ENCODE measurements around the gene VPS45.

VPS45 gene

DNA sequence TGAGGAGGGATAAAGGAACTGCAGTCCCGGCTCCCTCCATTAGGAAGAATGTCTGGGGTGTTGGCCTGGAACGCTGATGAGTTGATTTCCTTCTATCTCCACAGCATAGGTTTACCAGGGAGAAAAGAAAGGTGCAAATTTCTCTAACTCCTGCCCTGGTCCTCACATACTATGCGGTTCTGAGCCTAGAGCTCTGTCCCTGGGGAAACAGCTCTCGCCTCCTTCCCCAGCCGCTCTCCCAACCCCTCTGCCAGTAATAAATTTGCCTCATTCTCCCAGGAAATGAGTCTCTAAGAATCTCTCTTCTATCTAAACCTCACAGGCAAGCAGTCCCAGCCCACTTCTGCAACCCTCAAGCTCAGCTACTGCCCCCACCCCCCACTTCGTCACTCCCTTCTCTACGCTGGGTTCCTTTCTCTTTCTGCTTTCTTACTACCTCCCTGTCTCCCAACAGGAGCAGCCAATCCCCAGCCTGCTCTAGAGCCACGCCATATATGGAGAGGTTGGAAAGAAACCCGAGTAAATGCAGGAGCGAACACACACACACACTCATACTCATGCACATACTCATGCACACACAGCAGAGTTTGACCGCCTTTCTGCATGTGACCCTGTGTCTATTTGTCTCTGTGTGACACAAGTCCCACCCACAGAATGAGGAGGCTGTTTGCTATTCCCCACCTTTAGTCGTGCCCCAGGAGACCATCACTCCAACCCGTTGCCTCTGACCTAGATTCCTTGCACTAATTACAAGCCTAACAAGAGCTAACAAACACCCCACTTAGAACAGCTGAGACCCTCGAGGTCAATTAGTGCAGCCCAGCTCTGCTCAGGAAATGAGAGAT lies 95.5 kb downstream of the VPS45 start:
- TF ChIP-seq PAX5 (IDR thresholded peaks at IDR 0.05; ENCODE audit: insufficient read depth, low read length, severe bottlenecking) (no peak), POU2F2 (IDR thresholded peaks at IDR 0.05; ENCODE audit: low read depth, low read length) (no peak), POLR2AphosphoS5 (IDR thresholded peaks at IDR 0.05; ENCODE audit: low read depth, low read length) (peak; percentile 84; the same call in 1 of the 2 replicates), SPI1 (IDR thresholded peaks at IDR 0.05; ENCODE audit: low read depth, low read length) (peak; percentile 39; the same call in 1 of the 2 replicates), POLR2A (IDR thresholded peaks at IDR 0.05; ENCODE audit: low read depth, low read length) (peak; percentile 88), TAF1 (IDR thresholded peaks at IDR 0.05; ENCODE audit: low read depth, low read length) (peak; percentile 62; the same call in 1 of the 2 replicates)
- FAIRE-seq (peak; percentile 95), DNase-seq (ENCODE audit: insufficient read length, low spot score) (no peak)

DNA sequence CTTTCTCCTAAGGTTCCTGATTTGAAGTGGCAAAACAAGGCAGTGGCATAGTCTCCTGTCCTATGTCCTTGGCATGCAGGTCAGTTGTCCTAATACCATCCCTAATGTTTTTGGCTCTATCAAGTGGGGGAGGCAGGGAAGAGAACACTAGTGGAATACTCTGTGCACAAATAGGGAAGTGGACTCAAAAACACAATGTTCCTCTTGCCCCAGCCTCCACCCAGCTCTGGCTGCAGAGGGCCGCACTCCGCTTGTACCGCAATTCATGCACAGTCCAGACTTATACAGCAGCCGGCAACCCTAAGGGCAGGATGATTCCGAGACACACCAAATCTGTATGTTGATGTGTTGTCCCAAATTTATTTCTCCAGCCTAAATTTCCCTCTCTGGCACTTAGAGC lies 96.6 kb downstream of the VPS45 start:
- DNase-seq (ENCODE audit: insufficient read length, low spot score) (no peak), FAIRE-seq (no peak)
- TF ChIP-seq POLR2AphosphoS5 (IDR thresholded peaks at IDR 0.05; ENCODE audit: low read depth, low read length): no peak
- TF ChIP-seq SPI1 (IDR thresholded peaks at IDR 0.05; ENCODE audit: low read depth, low read length): peak; percentile 80
- no peak for TF ChIP-seq TAF1 (IDR thresholded peaks at IDR 0.05; ENCODE audit: low read depth, low read length)
- no peak for TF ChIP-seq POLR2A (IDR thresholded peaks at IDR 0.05; ENCODE audit: low read depth, low read length)
- no peak for TF ChIP-seq POU2F2 (IDR thresholded peaks at IDR 0.05; ENCODE audit: low read depth, low read length)

DNA sequence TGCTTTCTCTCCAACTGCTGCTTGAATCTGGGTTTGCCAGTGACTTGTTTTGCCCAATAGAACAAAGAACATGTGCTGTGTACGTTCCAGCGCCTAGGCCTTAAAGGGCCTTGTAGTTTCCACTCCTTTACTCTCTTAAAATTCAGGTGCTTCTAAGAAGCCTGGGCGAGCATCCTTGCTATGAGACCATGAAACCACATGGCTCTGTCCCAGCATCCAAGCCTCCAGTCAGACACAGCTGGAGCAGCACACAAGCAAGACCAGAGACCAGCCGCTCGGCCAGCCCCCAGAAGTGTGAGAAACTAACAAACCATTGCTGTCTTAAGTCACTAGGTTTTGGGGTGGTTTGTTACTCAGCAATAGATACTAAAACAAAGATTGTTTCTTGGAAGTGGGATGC lies 97.2 kb downstream of the VPS45 start:
- no peak for TF ChIP-seq SPI1 (IDR thresholded peaks at IDR 0.05; ENCODE audit: low read depth, low read length)
- TF ChIP-seq POLR2A (IDR thresholded peaks at IDR 0.05; ENCODE audit: low read depth, low read length): no peak
- TF ChIP-seq POLR2AphosphoS5 (IDR thresholded peaks at IDR 0.05; ENCODE audit: low read depth, low read length): no peak
- no peak for FAIRE-seq
- DNase-seq (ENCODE audit: insufficient read length, low spot score): no peak

DNA sequence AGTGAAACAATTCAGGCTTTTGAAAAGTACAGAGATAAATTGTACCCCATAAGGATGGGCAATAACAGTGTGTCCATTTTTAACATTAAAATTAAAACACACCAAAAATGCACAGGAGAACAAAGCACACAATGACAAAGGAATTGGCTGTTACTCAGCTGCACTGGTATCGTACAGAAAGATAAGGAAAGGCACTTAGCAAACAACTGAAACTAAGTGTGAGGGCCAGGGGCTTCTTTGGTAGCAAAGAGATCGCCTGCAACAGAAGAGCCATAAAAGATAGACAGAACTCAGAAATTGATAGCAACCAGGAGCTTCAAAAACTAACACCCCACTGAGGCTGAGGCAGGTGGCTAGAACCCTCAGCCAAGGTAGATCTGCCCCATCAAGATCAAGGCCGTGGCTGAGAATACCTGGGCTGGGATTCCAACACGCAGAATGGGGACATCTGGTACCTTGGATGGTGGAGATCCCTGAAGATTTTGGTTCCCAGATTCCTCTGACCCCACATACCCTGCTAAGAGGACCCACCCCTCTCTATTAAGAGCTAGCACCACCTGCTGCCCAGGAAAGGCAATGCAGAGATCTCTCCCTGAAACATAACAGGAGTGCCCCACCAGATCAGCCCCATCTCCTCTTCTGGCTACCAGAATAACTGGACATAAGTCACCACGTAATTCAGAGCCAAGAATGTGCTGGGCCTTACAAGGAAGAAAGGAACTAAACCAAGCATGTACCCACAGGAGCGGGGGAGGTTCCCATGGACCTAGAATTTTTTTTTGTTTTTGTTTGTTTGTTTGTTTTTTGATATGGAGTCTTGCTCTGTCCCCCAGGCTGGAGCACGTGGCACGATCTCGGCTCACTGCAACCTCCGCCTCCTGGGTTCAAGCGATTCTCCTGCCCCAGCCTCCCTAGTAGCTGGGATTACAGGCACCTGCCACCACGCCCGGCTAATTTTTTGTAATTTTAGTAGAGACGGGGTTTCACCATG lies 98.3 kb downstream of the VPS45 start:
- TF ChIP-seq POU2F2 (IDR thresholded peaks at IDR 0.05; ENCODE audit: low read depth, low read length) (no peak), PAX5 (IDR thresholded peaks at IDR 0.05; ENCODE audit: insufficient read depth, low read length, severe bottlenecking) (no peak), POLR2A (IDR thresholded peaks at IDR 0.05; ENCODE audit: low read depth, low read length) (no peak), SPI1 (IDR thresholded peaks at IDR 0.05; ENCODE audit: low read depth, low read length) (no peak), TAF1 (IDR thresholded peaks at IDR 0.05; ENCODE audit: low read depth, low read length) (no peak), POLR2AphosphoS5 (IDR thresholded peaks at IDR 0.05; ENCODE audit: low read depth, low read length) (no peak)
- no peak for DNase-seq (ENCODE audit: insufficient read length, low spot score)
- FAIRE-seq: peak; percentile 23

DNA sequence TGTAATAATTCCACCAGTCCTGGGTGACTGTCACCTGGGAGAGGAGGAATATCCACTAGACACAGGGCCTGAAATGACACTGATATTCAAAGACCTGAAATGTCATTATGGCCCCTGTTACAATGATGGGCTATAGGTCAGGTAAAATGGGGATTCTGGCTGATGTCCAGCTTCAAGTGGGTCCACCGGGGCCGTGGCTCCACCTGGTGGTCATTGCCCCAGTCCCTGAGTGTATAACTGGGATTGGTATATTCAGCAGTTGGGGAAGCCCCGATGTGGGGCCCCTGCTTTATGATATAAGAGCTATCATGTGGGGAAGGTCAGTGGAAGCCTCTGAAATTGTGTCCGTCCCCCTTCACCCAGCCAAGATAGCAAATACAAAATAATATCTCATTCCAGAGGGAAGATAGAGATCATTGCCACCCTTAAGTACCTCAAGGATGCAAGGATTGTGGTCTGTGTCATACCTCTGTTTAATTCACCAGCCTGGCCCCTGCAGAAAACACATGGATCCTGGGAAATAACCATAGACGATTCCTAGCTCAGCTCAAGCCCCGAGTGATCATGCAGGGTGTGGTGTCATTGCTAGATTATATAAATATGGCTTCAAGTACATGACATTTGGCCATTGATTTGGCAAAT lies 101.5 kb downstream of the VPS45 start:
- FAIRE-seq (peak; percentile 66), DNase-seq (ENCODE audit: insufficient read length, low spot score) (no peak)
- TF ChIP-seq POU2F2 (IDR thresholded peaks at IDR 0.05; ENCODE audit: low read depth, low read length) (peak; percentile 75; the same call in 1 of the 2 replicates), POLR2A (IDR thresholded peaks at IDR 0.05; ENCODE audit: low read depth, low read length) (no peak)

DNA sequence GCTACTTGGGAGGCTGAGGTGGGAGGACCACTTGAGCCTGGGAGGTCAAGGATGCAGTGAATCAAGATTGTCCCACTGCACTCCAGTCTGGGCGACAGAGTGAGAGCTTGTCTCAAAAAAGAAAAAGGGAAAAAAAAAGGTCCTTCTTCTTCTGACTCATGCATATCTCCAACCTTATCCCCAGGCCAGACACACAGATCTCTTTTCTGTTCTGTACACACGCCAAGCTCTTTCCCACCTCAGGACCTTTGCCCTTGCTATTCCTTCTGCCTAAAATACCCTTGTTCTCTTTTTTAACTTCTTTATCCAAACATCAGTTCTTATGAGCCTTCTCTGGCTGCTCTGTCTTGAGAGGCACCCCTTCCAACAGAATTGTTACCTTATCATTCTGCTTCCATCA lies 104.2 kb downstream of the VPS45 start:
- DNase-seq (ENCODE audit: insufficient read length, low spot score) (no peak), FAIRE-seq (no peak)
- TF ChIP-seq POLR2AphosphoS5 (IDR thresholded peaks at IDR 0.05; ENCODE audit: low read depth, low read length): no peak
- TF ChIP-seq TAF1 (IDR thresholded peaks at IDR 0.05; ENCODE audit: low read depth, low read length): no peak
- no peak for TF ChIP-seq POU2F2 (IDR thresholded peaks at IDR 0.05; ENCODE audit: low read depth, low read length)
- no peak for TF ChIP-seq PAX5 (IDR thresholded peaks at IDR 0.05; ENCODE audit: insufficient read depth, low read length, severe bottlenecking)
- no peak for TF ChIP-seq POLR2A (IDR thresholded peaks at IDR 0.05; ENCODE audit: low read depth, low read length)
- no peak for TF ChIP-seq SPI1 (IDR thresholded peaks at IDR 0.05; ENCODE audit: low read depth, low read length)

DNA sequence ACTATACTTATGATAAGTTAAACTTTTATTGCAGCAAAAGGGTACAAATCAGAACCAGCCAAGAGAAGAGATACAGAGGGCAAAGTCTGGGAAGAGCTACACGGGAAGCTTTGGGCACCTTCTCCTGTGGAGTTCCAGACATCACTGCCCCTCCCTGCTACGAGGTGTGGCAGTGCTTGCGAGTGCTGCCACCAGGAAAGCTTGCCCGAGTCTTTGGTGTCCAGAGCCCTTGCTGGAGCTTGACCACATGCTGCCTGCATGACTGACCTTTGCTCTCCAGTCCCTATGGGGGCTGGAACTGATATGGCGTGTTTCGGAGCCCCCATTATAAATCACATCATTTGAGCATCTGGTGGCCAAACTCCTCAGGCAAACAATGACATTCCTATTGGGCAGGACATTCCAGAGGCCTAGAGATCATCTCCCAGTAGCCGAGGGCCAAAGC lies 105.6 kb downstream of the VPS45 start:
- no peak for FAIRE-seq

DNA sequence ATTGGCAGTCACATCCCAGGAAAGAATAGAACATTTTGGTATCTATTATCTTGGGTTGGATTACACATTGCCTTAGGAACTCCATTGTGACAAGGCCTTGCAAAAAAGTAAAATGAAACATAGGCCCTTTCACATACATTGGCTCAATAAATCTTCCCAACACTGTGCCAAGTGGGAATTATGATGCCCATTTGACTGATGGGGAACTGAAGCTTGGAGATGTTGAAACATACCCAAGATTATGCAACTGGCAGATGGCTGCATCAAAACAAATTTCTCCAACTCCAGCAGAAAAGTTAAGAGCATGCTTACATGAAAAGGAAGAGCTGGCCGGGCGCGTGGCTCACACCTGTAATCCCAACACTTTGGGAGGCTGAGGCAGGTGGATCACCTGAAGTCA lies 109.0 kb downstream of the VPS45 start:
- TF ChIP-seq TAF1 (IDR thresholded peaks at IDR 0.05; ENCODE audit: low read depth, low read length): no peak
- TF ChIP-seq PAX5 (IDR thresholded peaks at IDR 0.05; ENCODE audit: insufficient read depth, low read length, severe bottlenecking): no peak
- no peak for FAIRE-seq
- no peak for DNase-seq (ENCODE audit: insufficient read length, low spot score)

More for the DNA sequence above, 105.6 kb downstream of the VPS45 start:
- DNase-seq (ENCODE audit: insufficient read length, low spot score): no peak
- no peak for TF ChIP-seq POU2F2 (IDR thresholded peaks at IDR 0.05; ENCODE audit: low read depth, low read length)
- no peak for TF ChIP-seq PAX5 (IDR thresholded peaks at IDR 0.05; ENCODE audit: insufficient read depth, low read length, severe bottlenecking)
- no peak for TF ChIP-seq SPI1 (IDR thresholded peaks at IDR 0.05; ENCODE audit: low read depth, low read length)
- TF ChIP-seq POLR2A (IDR thresholded peaks at IDR 0.05; ENCODE audit: low read depth, low read length): no peak
- no peak for TF ChIP-seq TAF1 (IDR thresholded peaks at IDR 0.05; ENCODE audit: low read depth, low read length)
- no peak for TF ChIP-seq POLR2AphosphoS5 (IDR thresholded peaks at IDR 0.05; ENCODE audit: low read depth, low read length)

DNA sequence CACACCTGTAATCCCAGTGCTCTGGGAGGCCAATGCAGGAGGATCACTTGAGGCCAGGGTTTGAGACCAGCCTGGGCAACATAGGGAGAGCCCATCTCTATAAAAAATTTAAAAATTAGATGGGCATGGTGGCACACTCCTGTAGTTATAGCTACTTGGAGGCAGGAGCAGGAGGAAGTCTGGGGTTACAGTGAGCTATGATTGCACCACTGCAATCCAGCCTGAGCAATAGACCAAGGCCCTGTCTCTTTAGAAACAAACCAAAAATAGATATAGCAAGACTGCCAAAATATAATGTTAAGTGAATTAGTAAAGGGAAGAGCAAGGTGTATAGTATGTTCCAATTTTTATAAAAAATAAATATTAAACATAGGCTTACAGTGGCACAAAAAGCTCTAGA lies 111.0 kb downstream of the VPS45 start:
- no peak for FAIRE-seq
- DNase-seq (ENCODE audit: insufficient read length, low spot score): no peak
- TF ChIP-seq POLR2AphosphoS5 (IDR thresholded peaks at IDR 0.05; ENCODE audit: low read depth, low read length) (no peak), PAX5 (IDR thresholded peaks at IDR 0.05; ENCODE audit: insufficient read depth, low read length, severe bottlenecking) (no peak), POU2F2 (IDR thresholded peaks at IDR 0.05; ENCODE audit: low read depth, low read length) (no peak), SPI1 (IDR thresholded peaks at IDR 0.05; ENCODE audit: low read depth, low read length) (no peak), POLR2A (IDR thresholded peaks at IDR 0.05; ENCODE audit: low read depth, low read length) (no peak), TAF1 (IDR thresholded peaks at IDR 0.05; ENCODE audit: low read depth, low read length) (no peak)

Measured in GM12891 (cell line).